ENCODE data around the gene ZNF678. TPM values are rescaled to one million over a fixed set of nuclear protein-coding genes. Genes with fewer than 3 reads are reported as not detected.

Gene ZNF678
- total and polyA plus RNA-seq, 2 of the 4 experiments (the other 2 are of a cell fraction): 1.3 to 4.8 TPM

DNA sequence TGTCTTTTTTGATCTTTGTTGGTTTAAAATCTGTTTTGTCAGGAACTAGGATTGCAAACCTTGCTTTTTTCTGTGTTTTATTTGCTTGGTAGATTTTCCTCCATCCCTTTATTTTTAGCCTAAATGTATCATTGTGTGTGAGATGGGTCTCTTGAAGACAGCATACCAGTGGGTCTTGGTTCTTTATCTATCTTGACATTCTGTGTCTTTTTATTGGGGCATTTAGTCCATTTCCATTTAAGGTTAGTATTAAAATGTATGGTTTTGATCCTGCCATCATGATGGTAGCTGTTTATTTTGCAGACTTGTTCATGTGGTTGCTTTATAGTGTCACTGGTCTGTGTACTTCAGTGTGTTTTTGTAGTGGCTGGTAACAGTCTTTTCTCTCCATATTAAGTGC is 14.1 kb downstream of the ZNF678 start:
- intact Hi-C loops (cut with micrococcal nuclease): no loop called here
- Histone ChIP-seq H2BK5ac (ENCODE audit: low read depth, low read length, poor library complexity, severe bottlenecking) (no peak overlapping the region), H2BK15ac (ENCODE audit: low read depth, low read length) (no peak overlapping the region), H2AFZ (replicated peaks; ENCODE audit: low read length, poor library complexity) (no peak overlapping the region), H3K9me1 (ENCODE audit: insufficient read depth, low read length) (no peaks in the 10 kb centered on the region), H3K4ac (ENCODE audit: low read depth, low read length) (no peak overlapping the region), H3K9ac (ENCODE audit: low read depth, low read length) (no peak overlapping the region), H2AK9ac (replicated peaks; ENCODE audit: low read depth, low read length, poor library complexity) (no peak overlapping the region), H3K18ac (ENCODE audit: low read depth, low read length) (no peak overlapping the region), H4K8ac (ENCODE audit: low read depth in 2 of 2, low read length in 2 of 2) (no peak overlapping the region), H3K14ac (replicated peaks; ENCODE audit: low read depth, low read length) (no peak overlapping the region), H2BK120ac (ENCODE audit: low read depth, low read length) (no peak overlapping the region), H3K27me3 (ENCODE audit: control insufficient read depth, insufficient read depth, low read length) (no peaks in the 10 kb centered on the region), H2AK5ac (ENCODE audit: low read depth, low read length) (no peak overlapping the region), H4K91ac (ENCODE audit: insufficient read depth, low read depth, low read length) (no peak overlapping the region), H3K4me1 (ENCODE audit: control insufficient read depth, insufficient read depth, low read length) (no peaks in the 10 kb centered on the region), H3K79me1 (ENCODE audit: low read depth in 1 of 2, low read length in 2 of 2) (peaks cover 16 to 25% of the 10 kb centered on the region in 2 experiments; a peak in 3 of 4 replicates), H3K23ac (ENCODE audit: low read depth, low read length) (no peak overlapping the region), H3K27ac (ENCODE audit: insufficient read depth, low read length) (no peak overlapping the region), H2BK20ac (ENCODE audit: low read depth, low read length) (no peak overlapping the region), H3K36me3 (ENCODE audit: control insufficient read depth, insufficient read depth, low read length) (no peaks in the 10 kb centered on the region), H4K20me1 (ENCODE audit: insufficient read depth, low read length) (no peaks in the 10 kb centered on the region; the same call in 1 of the 2 replicates), H3K56ac (ENCODE audit: extremely low read depth, insufficient read depth, low read length) (no peak overlapping the region), H3K9me3 (ENCODE audit: control insufficient read depth, insufficient read depth, low read length) (peaks cover 5% of the 10 kb centered on the region), H3K4me3 (ENCODE audit: insufficient read depth, low read depth, low read length) (no peak overlapping the region), H4K5ac (ENCODE audit: low read depth, low read length) (no peak overlapping the region), H3K4me2 (ENCODE audit: low read depth, low read length) (no peak overlapping the region)
- dilution Hi-C loops (cut with HindIII; ENCODE audit: low sequenced_read_pairs, unreplicated experiment): no loop called here
- ATAC-seq (ENCODE audit: low read depth): no peak
- TF ChIP-seq NFE2L2 (IDR thresholded peaks at IDR 0.05; ENCODE audit: low read depth, low read length): no peak
- no peak for TF ChIP-seq ELK1 (IDR thresholded peaks at IDR 0.05; ENCODE audit: borderline replicate concordance, low read depth, low read length)
- TF ChIP-seq MAFK (IDR thresholded peaks at IDR 0.05; ENCODE audit: low read depth, low read length): no peak
- no peak for TF ChIP-seq CTCF (conservative IDR thresholded peaks at IDR 0.05; ENCODE audit: low read depth, low read length)
- no peak for TF ChIP-seq POLR2A (IDR thresholded peaks at IDR 0.05; ENCODE audit: low read depth, low read length)
- TF ChIP-seq CHD1 (IDR thresholded peaks at IDR 0.05; ENCODE audit: low read depth, low read length): no peak
- TF ChIP-seq RCOR1 (IDR thresholded peaks at IDR 0.05; ENCODE audit: insufficient replicate concordance, low read length): no peak
- no peak for TF ChIP-seq RFX5 (IDR thresholded peaks at IDR 0.05; ENCODE audit: low read depth, low read length)
- no peak for TF ChIP-seq FOS (IDR thresholded peaks at IDR 0.05; ENCODE audit: low read depth, low read length)
- no peak for TF ChIP-seq BHLHE40 (IDR thresholded peaks at IDR 0.05; ENCODE audit: low read depth, low read length)
- no peak for TF ChIP-seq SMC3 (IDR thresholded peaks at IDR 0.05; ENCODE audit: low read depth, low read length)
- TF ChIP-seq MAZ (IDR thresholded peaks at IDR 0.05; ENCODE audit: borderline replicate concordance, low read depth, low read length): no peak
- no peak for TF ChIP-seq CEBPB (IDR thresholded peaks at IDR 0.05; ENCODE audit: low read depth, low read length)
- TF ChIP-seq USF2 (IDR thresholded peaks at IDR 0.05; ENCODE audit: low read depth, low read length): no peak
- TF ChIP-seq RAD21 (IDR thresholded peaks at IDR 0.05; ENCODE audit: low read length): no peak
- no peak for TF ChIP-seq MXI1 (IDR thresholded peaks at IDR 0.05; ENCODE audit: borderline replicate concordance, low read depth, low read length)
- ChIA-PET POLR2A (ENCODE audit: unreplicated experiment) (no interaction called here), CTCF (no interaction called here)
- no peak for DNase-seq
- no TSS peak for BruUV-seq (replicated peaks)
- in situ Hi-C loops (cut with MboI; ENCODE audit: low sequenced_read_pairs): no loop called here
